ENCODE results near the gene CORO7. TPM values are rescaled to one million over a fixed set of nuclear protein-coding genes. Genes with fewer than 3 reads are reported as not detected.
A peak's percentile ranks its signal among the peaks of the same experiment; 100 is the strongest.

CORO7 gene
- polyA plus RNA-seq, 2 of the 4 experiments (the other 2 are of a cell fraction): 6.0 to 11.9 TPM

DNA sequence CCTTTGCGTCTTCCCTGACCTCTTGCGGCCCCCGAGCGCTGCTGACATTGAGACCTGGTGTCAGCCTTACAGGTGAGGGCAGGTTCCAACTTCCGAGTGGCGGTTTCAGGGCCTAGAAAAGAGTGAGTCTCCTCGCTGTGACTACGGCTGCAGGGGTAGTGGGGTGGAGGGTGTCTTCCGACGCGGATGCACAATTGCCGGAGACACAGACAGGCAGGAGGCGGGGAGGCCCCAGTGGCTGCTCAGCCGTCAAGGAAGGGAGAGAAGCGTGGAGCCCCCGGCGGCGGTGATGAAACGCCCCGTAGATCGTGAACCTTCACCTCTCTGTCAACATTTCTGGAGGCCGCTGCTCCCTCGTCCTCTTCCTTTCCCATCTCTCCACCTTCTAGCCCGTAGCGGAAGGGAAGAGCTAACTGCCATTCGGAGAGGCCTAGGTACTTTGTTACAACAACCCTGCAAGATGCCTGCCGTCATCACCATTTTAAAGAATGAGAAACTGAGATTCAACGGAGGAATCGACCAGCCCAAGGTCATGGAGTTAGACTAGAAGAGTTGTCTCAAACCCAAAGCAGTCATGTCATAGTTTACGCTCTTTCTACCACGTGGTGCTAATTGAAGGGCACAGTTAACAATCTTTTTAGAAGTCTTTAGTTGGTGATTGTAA lies 9.8 kb upstream of the CORO7 start (continued):
- TF ChIP-seq HOXB13 (CRISPR knock-in tag; IDR thresholded peaks at IDR 0.05; ENCODE audit: low read depth): no peak
- TF ChIP-seq ESRRA (IDR thresholded peaks at IDR 0.05; ENCODE audit: borderline replicate concordance, low read length): 0 out of 2 replicates have a peak, but pooled peaks have one; percentile 5
- TF ChIP-seq NFE2L2 (conservative IDR thresholded peaks at IDR 0.05; ENCODE audit: low read length): no peak
- TF ChIP-seq MAX (IDR thresholded peaks at IDR 0.05): peak; percentile 7

- ChIA-PET POLR2A (interaction anchor here (0.9 kb wide), 1 partner anchor 9 kb away, joined by 3 read pairs; the partner anchor contains the start of gene CORO7), CTCF (no interaction called here)
- DNase-seq (ENCODE audit: low read depth in 1 of 2, low spot score in 1 of 2) (peak; percentile 95 to 98), FAIRE-seq (no peak), ATAC-seq (peak; percentile 96)
- peaks cover 18% of the 10 kb centered on the region for H3K4me1 ChIP-seq
- H3K4me3 ChIP-seq: peak within 1 kb of the TSS; percentile 84
- under 1% methylated on average over 61 of the region's 68 CpGs for WGBS (ENCODE audit: missing lambda C conversion rate)
- peak within 1 kb of the TSS; percentile 94 for H3K4me2 ChIP-seq
- no peaks in the 10 kb centered on the region for H3K9me3 ChIP-seq
- peak within 1 kb of the TSS; percentile 95 to 96 for H3K27ac ChIP-seq
- TF ChIP-seq HES2 (IDR thresholded peaks at IDR 0.05) (no peak), MYC (IDR thresholded peaks at IDR 0.05; ENCODE audit: borderline replicate concordance, low read length) (peak; percentile 27), SREBF2 (IDR thresholded peaks at IDR 0.05) (no peak), EHF (CRISPR knock-in tag; IDR thresholded peaks at IDR 0.05) (no peak), GATA3 (IDR thresholded peaks at IDR 0.05; ENCODE audit: borderline replicate concordance) (0 out of 2 replicates have a peak, but pooled peaks have one; percentile 32), MAFK (IDR thresholded peaks at IDR 0.05; ENCODE audit: partially characterized antibody) (no peak), CHD2 (IDR thresholded peaks at IDR 0.05; ENCODE audit: low read length, partially characterized antibody) (peak; percentile 91), NR3C1 (IDR thresholded peaks at IDR 0.05) (no peak), TP53 (CRISPR knock-in tag; IDR thresholded peaks at IDR 0.05) (peak; percentile 7; the same call in 1 of the 2 replicates), MAZ (IDR thresholded peaks at IDR 0.05; ENCODE audit: borderline replicate concordance, low read depth, low read length) (no peak), EP300 (IDR thresholded peaks at IDR 0.05) (no peak), ZC3H11A (IDR thresholded peaks at IDR 0.05) (no peak), RARB (CRISPR knock-in tag; IDR thresholded peaks at IDR 0.05) (no peak), E2F6 (IDR thresholded peaks at IDR 0.05; ENCODE audit: borderline replicate concordance, low read depth) (0 out of 2 replicates have a peak, but pooled peaks have one; percentile 5), HOXB13 (CRISPR knock-in tag; IDR thresholded peaks at IDR 0.05; ENCODE audit: low read depth) (no peak), RFX5 (IDR thresholded peaks at IDR 0.05) (no peak), RNF2 (IDR thresholded peaks at IDR 0.05; ENCODE audit: borderline replicate concordance, low read depth) (no peak), RCOR1 (IDR thresholded peaks at IDR 0.05; ENCODE audit: low read depth, low read length) (no peak), HOXA7 (CRISPR knock-in tag; IDR thresholded peaks at IDR 0.05) (no peak), FOSB (CRISPR knock-in tag; IDR thresholded peaks at IDR 0.05) (no peak), EHMT2 (IDR thresholded peaks at IDR 0.05; ENCODE audit: low read depth) (no peak), CBX8 (IDR thresholded peaks at IDR 0.05) (no peak), HDAC2 (IDR thresholded peaks at IDR 0.05) (no peak), MAX (IDR thresholded peaks at IDR 0.05) (peak; percentile 83), ZNF302 (CRISPR knock-in tag; IDR thresholded peaks at IDR 0.05) (no peak), FOXS1 (CRISPR knock-in tag; IDR thresholded peaks at IDR 0.05) (no peak), POLR2A (IDR thresholded peaks at IDR 0.05; ENCODE audit: low read length) (peak; percentile 88), BHLHE40 (IDR thresholded peaks at IDR 0.05; ENCODE audit: low read depth, low read length) (no peak), FOSL2 (IDR thresholded peaks at IDR 0.05) (no peak), FOSL2 (CRISPR knock-in tag; IDR thresholded peaks at IDR 0.05) (no peak), CEBPB (IDR thresholded peaks at IDR 0.05) (no peak)
- TF ChIP-seq, protein P1, sequence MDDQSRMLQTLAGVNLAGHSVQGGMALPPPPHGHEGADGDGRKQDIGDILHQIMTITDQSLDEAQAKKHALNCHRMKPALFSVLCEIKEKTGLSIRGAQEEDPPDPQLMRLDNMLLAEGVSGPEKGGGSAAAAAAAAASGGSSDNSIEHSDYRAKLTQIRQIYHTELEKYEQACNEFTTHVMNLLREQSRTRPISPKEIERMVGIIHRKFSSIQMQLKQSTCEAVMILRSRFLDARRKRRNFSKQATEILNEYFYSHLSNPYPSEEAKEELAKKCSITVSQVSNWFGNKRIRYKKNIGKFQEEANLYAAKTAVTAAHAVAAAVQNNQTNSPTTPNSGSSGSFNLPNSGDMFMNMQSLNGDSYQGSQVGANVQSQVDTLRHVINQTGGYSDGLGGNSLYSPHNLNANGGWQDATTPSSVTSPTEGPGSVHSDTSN (IDR thresholded peaks at IDR 0.05): peak; percentile 36; the same call in 1 of the 2 replicates
- TF ChIP-seq, protein P2, sequence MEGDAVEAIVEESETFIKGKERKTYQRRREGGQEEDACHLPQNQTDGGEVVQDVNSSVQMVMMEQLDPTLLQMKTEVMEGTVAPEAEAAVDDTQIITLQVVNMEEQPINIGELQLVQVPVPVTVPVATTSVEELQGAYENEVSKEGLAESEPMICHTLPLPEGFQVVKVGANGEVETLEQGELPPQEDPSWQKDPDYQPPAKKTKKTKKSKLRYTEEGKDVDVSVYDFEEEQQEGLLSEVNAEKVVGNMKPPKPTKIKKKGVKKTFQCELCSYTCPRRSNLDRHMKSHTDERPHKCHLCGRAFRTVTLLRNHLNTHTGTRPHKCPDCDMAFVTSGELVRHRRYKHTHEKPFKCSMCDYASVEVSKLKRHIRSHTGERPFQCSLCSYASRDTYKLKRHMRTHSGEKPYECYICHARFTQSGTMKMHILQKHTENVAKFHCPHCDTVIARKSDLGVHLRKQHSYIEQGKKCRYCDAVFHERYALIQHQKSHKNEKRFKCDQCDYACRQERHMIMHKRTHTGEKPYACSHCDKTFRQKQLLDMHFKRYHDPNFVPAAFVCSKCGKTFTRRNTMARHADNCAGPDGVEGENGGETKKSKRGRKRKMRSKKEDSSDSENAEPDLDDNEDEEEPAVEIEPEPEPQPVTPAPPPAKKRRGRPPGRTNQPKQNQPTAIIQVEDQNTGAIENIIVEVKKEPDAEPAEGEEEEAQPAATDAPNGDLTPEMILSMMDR (IDR thresholded peaks at IDR 0.05): no peak
- TF ChIP-seq, protein P3, sequence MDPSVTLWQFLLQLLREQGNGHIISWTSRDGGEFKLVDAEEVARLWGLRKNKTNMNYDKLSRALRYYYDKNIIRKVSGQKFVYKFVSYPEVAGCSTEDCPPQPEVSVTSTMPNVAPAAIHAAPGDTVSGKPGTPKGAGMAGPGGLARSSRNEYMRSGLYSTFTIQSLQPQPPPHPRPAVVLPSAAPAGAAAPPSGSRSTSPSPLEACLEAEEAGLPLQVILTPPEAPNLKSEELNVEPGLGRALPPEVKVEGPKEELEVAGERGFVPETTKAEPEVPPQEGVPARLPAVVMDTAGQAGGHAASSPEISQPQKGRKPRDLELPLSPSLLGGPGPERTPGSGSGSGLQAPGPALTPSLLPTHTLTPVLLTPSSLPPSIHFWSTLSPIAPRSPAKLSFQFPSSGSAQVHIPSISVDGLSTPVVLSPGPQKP (IDR thresholded peaks at IDR 0.05; ENCODE audit: low read depth, low read length): no peak
These were observed 9.1 kb upstream of the CORO7 start, which contains the start of gene DNAJA3 for GRCh38 chr16:4425378-4426020. TSS of gene DNAJA3 (plus strand) at chr16:4425868. CDS start at chr16:4425882, 14 bp downstream.

Data from A549 (cell line).